ENCODE measurements around the gene CCDC169. TPM values are rescaled to one million over a fixed set of nuclear protein-coding genes. Genes with fewer than 3 reads are reported as not detected.

Gene CCDC169
- total RNA-seq, 1 donor from 2014 or later, result 1.6 TPM

DNA sequence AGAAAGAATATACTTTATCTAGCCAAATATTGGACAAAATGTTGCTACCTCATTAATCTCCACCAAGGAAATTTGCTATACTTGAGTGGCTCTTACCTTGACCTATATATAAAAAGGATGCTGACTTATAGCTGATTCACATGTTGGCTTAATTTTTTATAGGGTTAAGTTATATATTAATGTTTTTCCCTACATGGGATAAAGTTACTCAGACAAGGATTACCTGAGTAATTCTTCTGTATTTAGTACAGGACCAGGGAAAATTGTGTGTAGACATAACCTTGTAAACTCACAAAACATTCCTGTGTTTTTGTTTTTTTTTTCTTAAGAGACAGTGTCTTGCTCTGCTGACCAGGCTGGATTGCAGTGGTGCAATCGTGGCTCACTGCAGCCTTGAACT lies 52.6 kb downstream of the CCDC169 start:
- DNase-seq (ENCODE audit: extremely low read depth, low read depth, low spot score), result no peak

GRCh38 chr13:36244073-36244472 lies 53.5 kb downstream of the CCDC169 start:
- DNase-seq (ENCODE audit: extremely low read depth, low read depth, low spot score), result no peak

DNA sequence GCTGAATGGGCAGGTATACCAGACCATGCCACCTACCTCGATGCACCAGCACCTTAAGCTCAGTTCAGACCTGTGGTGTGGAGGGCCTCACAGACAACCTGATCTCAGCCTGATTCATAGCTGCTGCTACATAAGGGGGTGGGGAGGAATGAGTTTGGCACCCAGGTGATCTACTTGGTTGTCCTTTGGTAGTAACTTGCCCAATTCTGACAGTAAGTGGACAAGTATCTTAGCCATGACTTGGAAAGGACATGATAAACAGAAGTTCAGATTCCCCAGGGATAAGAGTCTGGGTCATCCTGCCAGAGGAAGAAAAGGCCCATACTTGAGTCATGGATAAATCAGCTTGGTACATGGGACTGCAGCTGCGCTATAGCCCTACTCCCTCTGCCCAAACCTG lies 54.9 kb downstream of the CCDC169 start:
- DNase-seq (ENCODE audit: extremely low read depth, low read depth, low spot score), result no peak

DNA sequence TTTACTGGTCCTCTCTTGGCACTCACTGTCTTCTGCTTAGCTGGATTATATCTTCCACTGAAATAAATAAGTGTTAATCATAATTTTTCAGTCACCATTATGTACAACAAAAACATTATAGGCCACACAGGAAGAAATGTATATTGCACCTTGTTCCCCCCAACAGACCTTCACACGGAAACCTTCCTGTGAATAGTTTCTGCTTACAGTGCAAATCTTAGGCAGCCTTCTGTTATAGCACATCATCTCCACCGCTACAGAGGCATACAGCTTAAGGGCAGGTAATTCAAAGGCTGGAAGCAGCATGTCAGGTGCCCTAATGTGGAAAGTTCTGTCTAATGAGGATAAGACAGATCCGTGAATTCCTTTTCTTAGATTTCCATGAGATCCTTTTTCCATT lies 66.4 kb downstream of the CCDC169 start:
- no peak for DNase-seq (ENCODE audit: extremely low read depth, low read depth, low spot score)

GRCh38 chr13:36224730-36225129 lies 72.9 kb downstream of the CCDC169 start:
- no peak for DNase-seq (ENCODE audit: extremely low read depth, low read depth, low spot score)

DNA sequence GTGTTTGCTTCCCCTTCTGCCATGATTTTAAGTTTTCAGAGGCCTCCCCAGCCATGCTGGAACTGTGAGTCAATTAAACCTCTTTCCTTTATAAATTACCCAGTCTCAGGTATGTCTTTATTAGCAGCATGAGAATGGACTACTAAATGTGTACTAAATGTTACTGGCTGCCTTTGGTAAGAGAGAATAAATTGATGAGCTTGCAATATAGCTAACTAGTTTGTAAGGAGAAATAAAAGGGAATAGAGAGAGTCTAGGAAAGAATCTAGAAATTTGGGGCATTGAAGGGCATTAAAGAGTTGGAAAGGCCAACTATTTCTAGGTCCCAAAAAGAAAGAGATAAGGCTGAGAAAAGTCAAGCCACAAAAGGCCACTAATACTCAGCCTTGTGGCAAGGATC lies 77.7 kb downstream of the CCDC169 start:
- DNase-seq (ENCODE audit: extremely low read depth, low read depth, low spot score), result no peak

DNA sequence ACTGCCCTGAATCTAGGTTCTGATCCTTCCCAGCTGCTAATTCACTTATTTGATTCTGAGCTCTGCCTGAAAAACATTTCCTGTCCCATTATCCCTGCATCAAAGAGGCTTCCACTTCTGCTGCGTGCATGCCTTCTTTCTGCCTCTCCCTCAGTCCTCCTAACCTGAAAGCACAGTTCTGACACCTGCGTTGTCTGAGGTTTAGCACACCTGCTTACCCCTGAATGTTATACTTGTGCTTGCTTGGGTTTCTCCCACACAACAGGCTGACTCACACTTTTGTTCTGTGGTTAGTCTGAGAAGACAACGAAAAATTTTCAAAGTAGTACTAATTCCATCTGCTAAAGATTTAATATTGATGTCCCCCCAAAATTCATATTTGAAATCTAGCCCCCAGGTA lies 80.2 kb downstream of the CCDC169 start:
- DNase-seq (ENCODE audit: extremely low read depth, low read depth, low spot score), result no peak

DNA sequence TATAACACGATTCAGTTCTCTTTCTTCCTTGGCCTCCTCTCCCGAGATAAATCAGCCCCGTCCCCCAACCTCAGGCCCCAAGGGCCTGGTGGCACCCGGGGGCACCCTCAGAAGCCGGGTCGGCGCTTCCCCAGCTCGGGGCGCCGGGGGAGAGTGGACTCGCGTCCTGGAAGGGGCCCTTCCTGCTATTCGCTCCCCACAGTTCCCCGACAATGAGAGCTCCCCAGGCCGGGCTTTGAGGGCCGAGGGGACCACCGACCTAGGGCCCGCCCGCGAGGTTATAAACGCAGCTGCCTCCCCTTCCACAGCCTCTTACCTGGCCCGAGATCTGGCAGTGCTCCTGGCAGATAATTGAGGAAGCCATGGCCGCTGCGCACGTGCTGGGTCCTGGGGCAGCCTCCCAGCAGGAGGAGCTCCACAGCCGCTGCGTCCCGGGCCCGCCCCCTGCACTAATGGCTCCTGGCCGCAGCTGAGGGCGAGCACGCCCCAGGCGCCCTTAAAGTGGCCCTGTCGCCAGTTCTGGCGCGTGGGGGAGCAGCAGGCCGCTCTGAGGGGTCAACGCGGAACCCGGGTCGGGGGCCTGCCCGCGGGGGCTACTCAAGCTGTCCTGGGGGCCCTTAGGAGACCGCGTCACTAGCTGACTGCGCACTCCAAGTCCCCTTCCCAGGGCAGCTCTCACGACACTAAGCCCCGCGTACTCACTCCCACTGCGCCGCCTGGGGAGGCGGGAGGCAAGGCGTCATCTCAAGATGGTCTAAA lies 83.3 kb downstream of the CCDC169 start, which contains the start of gene SOHLH2:
TSS of gene SOHLH2 (minus strand) at position 394 of the 759 bp plus-strand sequence. CDS start at position 364, 30 bp downstream.
- DNase-seq (ENCODE audit: extremely low read depth, low read depth, low spot score), result no peak

DNA sequence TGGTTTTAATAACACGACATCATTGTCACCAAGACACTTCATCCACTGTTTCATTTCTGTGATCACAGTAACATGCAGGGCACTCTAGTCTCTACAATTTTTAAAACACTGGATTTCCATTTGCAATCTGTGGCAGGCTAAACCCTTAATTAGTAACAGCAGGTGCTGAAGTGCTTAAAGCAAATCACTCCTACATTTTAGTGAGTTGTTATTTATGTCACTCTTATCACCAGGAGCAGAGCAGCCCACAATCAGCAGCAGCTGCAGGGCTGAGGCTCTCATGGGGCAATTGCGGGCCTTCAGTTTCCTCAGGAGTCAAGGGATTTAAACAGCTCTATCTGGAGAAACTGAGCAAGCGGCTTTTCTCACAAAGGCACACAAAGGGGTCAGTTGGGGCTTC lies 84.8 kb downstream of the CCDC169 start:
- DNase-seq (ENCODE audit: extremely low read depth, low read depth, low spot score), result no peak

DNA sequence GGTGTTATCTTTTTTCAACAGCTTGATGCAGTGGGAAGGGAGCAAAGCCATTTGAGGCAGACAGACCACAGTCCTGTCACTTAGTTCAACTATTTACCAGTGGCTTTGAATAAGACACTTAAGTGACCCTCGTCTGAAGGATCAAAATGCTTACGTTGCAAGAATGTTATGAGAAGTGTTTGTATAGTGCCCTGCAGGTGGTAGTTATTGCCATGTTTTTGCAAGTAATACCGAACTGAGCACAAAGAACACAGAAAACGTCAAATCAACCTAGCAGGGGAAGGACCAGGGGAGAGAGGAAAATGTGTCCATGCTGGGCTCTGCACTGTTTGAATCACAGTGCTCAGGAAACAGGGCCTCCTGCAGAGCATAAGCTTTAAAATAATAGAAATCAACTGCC lies 86.0 kb downstream of the CCDC169 start:
- no peak for DNase-seq (ENCODE audit: extremely low read depth, low read depth, low spot score)

- DNase-seq (ENCODE audit: extremely low read depth, low read depth, low spot score), result no peak
Observed at GRCh38 chr13:36210738-36211137, 86.9 kb downstream of the CCDC169 start.

DNA sequence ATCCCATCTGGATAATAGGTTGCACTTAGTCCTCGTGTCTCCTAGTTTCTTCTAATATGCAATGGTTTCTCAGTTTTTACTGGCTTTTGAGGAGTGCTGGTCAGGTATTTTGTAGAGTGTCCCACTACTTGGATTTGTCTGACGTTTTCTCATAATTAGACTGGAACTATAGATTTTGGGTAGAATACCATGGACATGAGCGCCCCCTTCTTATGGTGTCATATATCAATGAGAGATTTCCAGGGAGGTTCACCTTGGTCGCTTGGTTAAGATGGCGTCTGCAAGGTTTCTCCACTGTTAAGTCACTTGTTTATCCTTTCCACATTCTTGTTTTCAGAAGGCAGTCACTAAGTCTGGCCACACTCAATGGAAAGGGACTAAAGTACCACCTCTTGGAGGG lies 89.9 kb downstream of the CCDC169 start:
- DNase-seq (ENCODE audit: extremely low read depth, low read depth, low spot score), result no peak

GRCh38 chr13:36193151-36193855 lies 104.3 kb downstream of the CCDC169 start:
- no peak for DNase-seq (ENCODE audit: extremely low read depth, low read depth, low spot score)

DNA sequence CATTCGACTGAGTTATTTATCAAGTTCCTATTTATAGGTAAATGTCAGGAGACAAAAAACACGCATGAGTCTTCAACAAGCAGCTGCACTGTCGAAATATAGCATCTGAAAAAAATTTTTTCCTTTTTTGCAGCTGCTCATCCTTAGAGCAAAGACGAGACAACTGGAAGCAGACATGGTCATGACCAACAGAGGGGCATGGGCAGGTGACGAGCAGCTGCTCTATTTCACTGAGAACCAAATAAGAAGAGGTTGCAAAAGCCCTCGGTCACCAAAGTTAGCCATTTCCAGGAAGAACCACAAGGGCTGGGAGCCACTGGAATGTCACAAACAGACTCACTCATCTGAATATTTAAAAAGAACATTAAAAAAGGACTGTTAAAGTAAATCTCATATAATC lies 105.4 kb downstream of the CCDC169 start:
- no peak for DNase-seq (ENCODE audit: extremely low read depth, low read depth, low spot score)

DNA sequence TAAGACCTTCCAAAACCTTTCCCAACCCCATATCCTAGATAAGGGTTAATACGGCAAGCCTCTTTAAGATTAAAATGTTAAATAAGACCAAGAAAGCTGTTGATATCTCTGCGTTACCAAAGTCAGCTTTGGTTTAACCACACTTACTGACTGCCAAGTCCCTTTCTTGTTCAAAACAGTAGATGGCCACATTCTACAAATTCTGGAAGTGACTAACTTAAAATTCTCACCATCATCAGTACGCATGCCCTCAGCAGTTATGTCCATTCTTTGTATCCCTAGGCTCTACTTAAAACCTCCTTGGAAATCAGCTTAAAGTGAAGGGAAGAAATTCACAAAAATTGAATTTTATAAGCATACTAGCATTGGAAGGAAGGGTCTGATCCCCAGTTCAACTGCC lies 106.8 kb downstream of the CCDC169 start:
- no peak for DNase-seq (ENCODE audit: extremely low read depth, low read depth, low spot score)

DNA sequence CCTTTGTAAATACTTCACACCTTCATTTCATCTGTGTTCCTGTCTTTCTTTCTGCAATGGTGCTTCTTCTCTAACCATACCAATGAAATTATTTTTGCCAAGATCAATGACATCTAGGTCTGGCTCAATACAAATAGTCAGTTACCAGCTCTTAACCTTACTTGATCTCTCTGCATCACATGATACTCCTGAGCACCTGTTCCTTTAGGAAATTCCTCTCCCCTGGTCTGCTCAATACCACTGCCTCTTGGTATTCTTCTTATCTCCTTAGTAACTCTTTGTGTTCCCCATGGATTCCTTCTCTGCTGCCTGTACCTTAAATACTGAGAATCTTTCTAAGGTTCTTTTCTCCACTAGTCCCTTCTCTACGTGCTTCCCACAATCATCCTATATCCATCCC lies 109.2 kb downstream of the CCDC169 start:
- no peak for DNase-seq (ENCODE audit: extremely low read depth, low read depth, low spot score)

GRCh38 chr13:36183901-36184300 lies 113.7 kb downstream of the CCDC169 start:
- no peak for DNase-seq (ENCODE audit: extremely low read depth, low read depth, low spot score)

Other genes starting within 250 kb of the CCDC169 start
- gene DCLK1, start 166.4 kb downstream of the CCDC169 start, total RNA-seq, result 2.2 and 3.8 TPM in 2 replicates
- gene SOHLH2, start 83.3 kb downstream of the CCDC169 start, total RNA-seq, result 0.64 TPM in 1 of 2 replicates, not detected in the other
- 63.0 and 67.9 TPM in 2 replicates for gene SPART, start 48.6 kb upstream of the CCDC169 start, total RNA-seq
- gene CCNA1, start 134.7 kb upstream of the CCDC169 start, total RNA-seq, result 5.7 and 7.0 TPM in 2 replicates